NOMO-1 treated with dmso at 0.1 percent for 144 hours (cell line): ENCODE results near the gene FGG.

ENCODE experiments used
- DNase-seq: peaks from one replicate; lab custom pipeline; 2025; ENCODE audit not compliant: unreplicated experiment; lab: John Stamatoyannopoulos, UW

The FGG gene

GRCh38 chr4:154612472-154613414, at the start of gene FGG:
Gene FGG (minus strand): TSS chr4:154612656. CDS start chr4:154612609, 47 bp downstream.
- DNase-seq, result no peak

- no peak for DNase-seq
Observed at GRCh38 chr4:154660052-154660451, 47.6 kb upstream of the FGG start.

GRCh38 chr4:154658680-154659405, 46.4 kb upstream of the FGG start:
- no peak for DNase-seq

GRCh38 chr4:154643493-154643892, 31.0 kb upstream of the FGG start:
- no peak for DNase-seq

- DNase-seq, result no peak
Observed at GRCh38 chr4:154642373-154643009, 30.0 kb upstream of the FGG start.

- no peak for DNase-seq
Observed at GRCh38 chr4:154640999-154641398, 28.5 kb upstream of the FGG start.

GRCh38 chr4:154634058-154634457, 21.6 kb upstream of the FGG start:
- no peak for DNase-seq

DNA sequence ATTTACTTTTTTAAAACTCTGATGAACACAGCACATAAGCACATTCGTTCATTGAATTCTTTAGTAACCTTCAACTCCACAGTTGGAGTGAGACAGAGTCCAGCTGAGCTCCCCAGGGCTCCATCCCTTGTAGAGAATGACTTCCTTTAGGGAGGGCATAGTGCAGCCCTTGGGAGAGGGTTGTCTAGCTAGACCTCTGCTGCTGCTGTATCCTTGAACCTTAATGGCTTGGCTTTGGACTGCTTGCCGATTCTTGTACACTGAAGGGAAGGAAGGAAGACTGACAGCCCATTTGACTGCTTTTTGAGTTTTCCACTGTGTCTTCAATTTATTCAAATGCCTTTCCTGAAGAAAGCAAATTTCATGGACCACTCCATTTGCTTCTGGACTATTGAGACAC, 19.4 kb upstream of the FGG start:
- DNase-seq, result no peak

DNA sequence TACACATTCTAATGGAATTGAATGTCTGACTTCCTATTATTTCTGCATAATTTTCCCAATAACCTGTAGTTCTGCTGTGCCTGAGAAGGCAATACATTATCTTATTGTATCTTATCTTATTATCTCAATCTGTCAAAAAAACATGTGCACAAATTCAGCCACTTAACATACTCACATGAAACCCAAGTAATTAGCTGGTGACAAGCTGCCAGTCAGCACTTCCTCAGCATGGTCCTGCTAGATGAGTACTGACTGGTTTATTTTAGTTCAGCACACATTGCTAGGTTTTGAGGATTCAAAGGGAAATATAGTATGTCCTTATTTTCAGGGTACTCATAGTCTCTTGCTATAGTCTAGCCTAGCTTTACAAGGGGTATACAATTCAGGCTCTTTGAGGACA, 17.9 kb upstream of the FGG start:
- no peak for DNase-seq

- DNase-seq, result no peak
Observed at GRCh38 chr4:154626793-154627484, 14.5 kb upstream of the FGG start.

DNA sequence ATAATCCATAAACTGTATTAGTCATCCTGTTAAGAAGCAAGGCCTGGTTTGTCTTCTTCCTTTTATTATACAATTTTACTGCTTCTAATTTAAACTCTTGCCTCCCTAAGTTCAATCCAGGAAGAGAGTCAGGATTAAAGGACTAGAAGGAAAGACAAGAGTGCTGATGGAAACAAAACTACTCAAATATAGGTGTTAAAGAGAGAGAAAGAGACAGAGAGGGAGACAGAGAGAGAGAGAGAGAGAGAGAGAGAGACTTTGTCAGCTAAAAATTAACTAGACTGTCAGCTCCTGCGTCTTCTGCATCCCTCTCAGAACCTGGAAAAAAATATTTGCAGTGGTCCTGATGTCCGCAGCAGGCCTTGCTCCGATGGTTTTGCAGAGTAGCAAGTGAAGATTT, 13.5 kb upstream of the FGG start:
- DNase-seq, result no peak

DNA sequence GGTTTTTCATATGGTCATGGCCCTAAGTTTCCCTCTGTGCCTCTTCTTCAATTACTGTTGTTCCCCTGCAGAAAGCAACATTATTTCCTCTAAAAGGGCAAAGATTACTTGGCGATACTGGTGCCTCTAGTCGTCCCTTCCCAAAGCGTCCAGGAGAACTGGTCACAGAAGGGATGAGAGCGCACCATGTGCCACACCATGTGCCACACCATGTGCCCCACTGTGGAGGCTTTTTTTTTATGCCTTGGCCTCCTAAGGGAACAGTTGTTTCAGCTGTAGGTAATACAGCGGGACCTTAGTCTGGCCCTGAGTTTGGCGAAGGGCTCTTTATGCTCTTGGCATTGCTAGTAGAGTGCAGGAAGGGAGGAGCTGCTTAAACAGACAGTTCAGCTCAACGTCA, 11.5 kb upstream of the FGG start:
- no peak for DNase-seq

- DNase-seq, result no peak
Observed at GRCh38 chr4:154623436-154623835, 11.0 kb upstream of the FGG start.

DNA sequence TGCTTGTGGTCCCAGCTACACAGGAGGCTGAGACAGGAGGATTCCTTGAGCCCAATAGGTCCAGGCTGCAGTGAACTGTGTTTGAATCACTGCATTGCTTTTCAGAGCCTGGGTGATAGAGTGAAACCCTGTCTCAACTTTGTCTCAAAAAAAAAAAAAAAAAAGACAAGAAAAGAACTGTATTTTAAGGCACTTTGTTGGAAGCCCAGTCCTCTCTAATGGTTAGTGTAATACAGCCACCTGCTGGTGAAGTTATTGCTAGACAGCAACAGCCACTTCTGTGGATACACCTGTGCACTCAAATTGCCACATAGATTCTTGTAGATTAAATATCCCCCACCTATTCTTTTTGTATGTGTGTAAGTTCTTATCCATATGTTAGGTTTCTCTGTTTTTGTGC, 10.1 kb upstream of the FGG start:
- DNase-seq, result no peak

DNA sequence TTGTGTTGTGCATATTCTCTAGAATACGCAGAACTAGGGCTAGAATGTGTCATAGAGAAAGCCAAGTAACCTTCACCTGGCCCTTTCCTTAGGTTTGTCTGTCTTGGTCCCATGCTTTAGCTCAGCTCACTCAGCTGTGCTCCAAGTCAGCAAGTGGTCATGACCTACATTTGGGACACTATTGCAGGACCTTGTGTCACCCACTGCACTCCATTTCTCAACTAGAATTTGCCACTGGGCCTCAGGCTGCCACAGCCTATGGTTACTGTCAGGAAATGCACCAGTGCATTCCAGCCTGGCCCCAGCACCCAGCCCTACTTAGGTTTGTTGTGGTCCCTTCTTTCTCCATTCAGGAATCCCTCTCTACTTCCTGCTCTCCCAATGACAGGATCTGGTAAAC, 7.7 kb upstream of the FGG start:
- DNase-seq, result no peak

GRCh38 chr4:154618708-154619315, 6.4 kb upstream of the FGG start:
- DNase-seq, result no peak

GRCh38 chr4:154617820-154618317, 5.4 kb upstream of the FGG start:
- DNase-seq, result no peak

DNA sequence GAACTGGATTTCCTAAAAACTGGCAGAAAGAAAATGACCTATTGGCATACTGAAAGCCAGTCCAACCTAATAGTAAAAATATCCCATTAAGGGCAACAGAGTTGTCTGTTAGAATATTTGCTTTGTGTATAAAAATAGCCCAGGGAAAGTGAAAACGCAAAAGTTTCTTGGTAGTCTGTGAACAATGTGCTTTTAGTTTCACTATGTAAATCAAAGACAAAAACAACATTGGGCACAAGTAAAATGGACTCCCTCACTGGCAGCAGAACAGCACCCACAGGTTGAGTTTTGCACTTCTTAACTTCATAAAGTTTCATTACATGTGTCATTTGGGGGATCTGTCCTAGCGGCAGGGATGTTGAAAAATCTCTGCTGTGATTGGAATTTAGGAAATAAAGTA, 4.3 kb upstream of the FGG start:
- no peak for DNase-seq

- DNase-seq, result no peak
Observed at GRCh38 chr4:154616287-154616686, 3.8 kb upstream of the FGG start.

GRCh38 chr4:154615211-154615610, 2.8 kb upstream of the FGG start:
- no peak for DNase-seq

GRCh38 chr4:154614306-154614705, 1.9 kb upstream of the FGG start:
- DNase-seq, result no peak
